Heart right ventricle (tissue), 16 donors: Measurements from ENCODE around the gene LCMT1. TPM values are rescaled to one million over a fixed set of nuclear protein-coding genes. Genes with fewer than 3 reads are reported as not detected.

Experiments
- ATAC-seq, 8 donors: fragments of 200-7000 bp; cut with Tn5 transposase; one replicate each; pipeline ENCODE4 v1.9.1; 2020; ENCODE audit warnings: mild to moderate bottlenecking in 8 of 8, moderate library complexity in 8 of 8, moderate number of reproducible peaks in 1 of 8
- DNase-seq, 2 donors: peaks; one replicate each; pipeline ENCODE4 v3.0.0-alpha.2; 2020
- H3K27ac ChIP-seq, 10 donors: fragments of 200-600 bp; sonication (generic) in 2 of 10; one replicate each; pipeline versions ENCODE4 v1.5.0 to v1.8.0; 2020 to 2022; ENCODE audit warnings: mild to moderate bottlenecking in 3 of 10
- H3K27me3 ChIP-seq, 7 donors: fragments of 200-600 bp; one replicate each; pipeline ENCODE4 v1.8.0; 2021 to 2022; ENCODE audit warnings: mild to moderate bottlenecking in 2 of 7
- H3K36me3 ChIP-seq, 9 donors: fragments of 200-600 bp; sonication (generic) in 1 of 9; one replicate each; pipeline versions ENCODE4 v1.5.0 to v1.8.0; 2020 to 2022; ENCODE audit warnings: mild to moderate bottlenecking in 2 of 9
- H3K4me1 ChIP-seq, 9 donors: fragments of 200-600 bp; sonication (generic) in 1 of 9; one replicate each; pipeline versions ENCODE4 v1.5.0 to v1.8.0; 2020 to 2022; ENCODE audit warnings: mild to moderate bottlenecking in 4 of 9
- H3K4me3 ChIP-seq, 10 donors: fragments of 200-600 bp; sonication (generic) in 2 of 10; one replicate each; pipeline versions ENCODE4 v1.5.0 to v1.8.0; 2020 to 2022; ENCODE audit warnings: mild to moderate bottlenecking in 7 of 10, moderate library complexity in 2 of 10
- H3K9me3 ChIP-seq, 11 donors: fragments of 200-600 bp in 10 of 11; sonication (generic) in 2 of 11; one replicate each; pipeline versions ENCODE4 v1.5.0 to v1.8.0; 2013 to 2022; ENCODE audit warnings: mild to moderate bottlenecking in 2 of 11, control low read depth in 1 of 11, moderate library complexity in 1 of 11
- WGBS, 2 donors: extraction: QIAGEN DNeasy Blood & Tissue Kit; methylation state at CpG; one replicate each; pipeline ENCODE4 v1.1.7; 2013; ENCODE audit warnings: inconsistent platforms in 1 of 2; 5-methylcytosine and 5-hydroxymethylcytosine counted together
- intact Hi-C, 10 donors: fragments of 100-400 bp; cut with DNase I; formaldehyde crosslinking; loops; one replicate each; pipeline versions ENCODE4 v1.11.1 to v1.14.2; 2022
- polyA plus RNA-seq, 2 donors: library from polyadenylated mRNA; stranded (reverse); fragments of 200-250 nt; gene quantifications; one replicate each; pipeline ENCODE4 v1.2.3, GENCODE V29; 2013
- total RNA-seq, 10 donors: library from RNA; stranded (reverse); fragmentation: NEBNext Ultra II Directional in 3 of 10; extraction: Animal tissue kit (Norgen Biotek cat#: 25700) in 3 of 10; gene quantifications; one replicate each; pipeline versions ENCODE4 v1.2.1 to v1.2.4, GENCODE V29; 2021 to 2023
- TF ChIP-seq, protein P1 (sequence below), 9 donors: fragments of 200-600 bp; sonication (generic) in 2 of 9; IDR thresholded peaks; one replicate each; pipeline versions ENCODE4 v1.5.0 to v1.8.0; 2021 to 2022; ENCODE audit warnings: antibody characterized with exemption in 9 of 9, mild to moderate bottlenecking in 5 of 9, moderate library complexity in 1 of 9
- donor health status: Arrhythmogenic right ventricular cardiomyopathy.
- donor health status: ischemic (EF 13 %, LVEDD 7.1; RV severe dilation, severe dysfunction).
- donor health status: healthy with polysubstance abuse.
- donor health status: DM: no; HTN: yes; CAD: no.
- donor health status: DM: no; HTN: no; CAD: no.
- donor health status: ischemic (EF 25% LVEDD 6.9; RV normal size, moderate dysfunction).
- donor health status: ischemic (EF 25% LVEDD 5.7; RV mildly dilated, moderate dysfunction).
- donor health status: healthy.
- donor health status: DM: yes; HTN: yes; CAD: no.
- donor health status: Ischemic cardiomyopathy.
- donor health status: ischemic (EF 35%, LVEDD 5.7; RV mildly dilated, moderate dysfunction).
- donor health status: nonischemic (EF 11% LVEDD 7.7; RV severe dilation, severe dysfunction).
- donor health status: DM: yes; HTN: yes; CAD: no.
- donor health status: PGD.
- donor health status: ischemic (EF 29% LVEDD 5.4; RV normal size, mild dysfunction).
- donor health status: nonischemic (EF 23%, LVEDD 6.1; RV moderate dilation, normal function).

The LCMT1 gene
- total and polyA plus RNA-seq, 12 donors: 36.2 to 49.1 (median 44.2) TPM

DNA sequence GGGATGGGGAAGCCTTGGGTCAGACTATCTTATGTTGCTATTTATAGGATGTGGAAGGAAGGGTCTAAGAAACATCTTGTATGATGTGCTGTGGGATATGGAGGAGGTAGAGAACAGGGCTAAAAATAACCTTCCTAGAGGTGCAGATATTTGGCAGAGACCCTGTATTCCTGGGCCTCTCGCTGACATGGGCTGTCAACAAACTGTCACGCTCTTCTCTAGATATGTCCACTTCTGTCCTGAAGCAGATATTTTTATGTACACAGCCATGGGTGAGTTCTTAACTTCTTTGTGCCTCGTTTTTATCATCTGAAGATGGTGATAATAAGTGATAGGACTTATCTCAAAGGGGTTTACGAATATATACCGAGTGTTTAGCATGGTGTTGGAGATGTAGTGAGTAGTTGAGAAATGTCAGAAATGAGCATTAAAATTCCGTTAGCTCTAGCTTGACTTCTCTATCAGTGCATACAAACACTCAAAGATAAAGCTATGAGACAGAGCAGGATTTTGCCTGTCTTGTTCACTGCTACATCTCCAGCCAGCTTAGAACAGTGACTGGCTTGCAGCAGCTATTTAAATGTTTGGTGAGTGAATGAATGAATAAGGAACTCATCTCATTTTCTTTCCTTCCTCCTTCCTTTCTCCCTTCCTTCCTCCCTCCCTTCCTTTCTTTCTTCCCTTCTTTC, 102.3 kb downstream of the LCMT1 start:
- Histone ChIP-seq H3K4me3 (no peak overlapping the region), H3K27ac (no peak overlapping the region), H3K9me3 (peaks cover 0 to 4% (median 0%) of the 10 kb centered on the region in 11 donors), H3K36me3 (no peaks in the 10 kb centered on the region), H3K27me3 (peaks cover 0 to 13% (median 0%) of the 10 kb centered on the region in 7 donors), H3K4me1 (no peaks in the 10 kb centered on the region)
- intact Hi-C loops: no loop called here
- TF ChIP-seq, protein P1, sequence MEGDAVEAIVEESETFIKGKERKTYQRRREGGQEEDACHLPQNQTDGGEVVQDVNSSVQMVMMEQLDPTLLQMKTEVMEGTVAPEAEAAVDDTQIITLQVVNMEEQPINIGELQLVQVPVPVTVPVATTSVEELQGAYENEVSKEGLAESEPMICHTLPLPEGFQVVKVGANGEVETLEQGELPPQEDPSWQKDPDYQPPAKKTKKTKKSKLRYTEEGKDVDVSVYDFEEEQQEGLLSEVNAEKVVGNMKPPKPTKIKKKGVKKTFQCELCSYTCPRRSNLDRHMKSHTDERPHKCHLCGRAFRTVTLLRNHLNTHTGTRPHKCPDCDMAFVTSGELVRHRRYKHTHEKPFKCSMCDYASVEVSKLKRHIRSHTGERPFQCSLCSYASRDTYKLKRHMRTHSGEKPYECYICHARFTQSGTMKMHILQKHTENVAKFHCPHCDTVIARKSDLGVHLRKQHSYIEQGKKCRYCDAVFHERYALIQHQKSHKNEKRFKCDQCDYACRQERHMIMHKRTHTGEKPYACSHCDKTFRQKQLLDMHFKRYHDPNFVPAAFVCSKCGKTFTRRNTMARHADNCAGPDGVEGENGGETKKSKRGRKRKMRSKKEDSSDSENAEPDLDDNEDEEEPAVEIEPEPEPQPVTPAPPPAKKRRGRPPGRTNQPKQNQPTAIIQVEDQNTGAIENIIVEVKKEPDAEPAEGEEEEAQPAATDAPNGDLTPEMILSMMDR (IDR thresholded peaks at IDR 0.05): no peak
- 11 to 18% methylated on average over 6 of the region's 6 CpGs for WGBS, 2 donors
- no peak for DNase-seq
- ATAC-seq: peak in 6 of 8 donors; percentile 47 to 88 (median 82)

DNA sequence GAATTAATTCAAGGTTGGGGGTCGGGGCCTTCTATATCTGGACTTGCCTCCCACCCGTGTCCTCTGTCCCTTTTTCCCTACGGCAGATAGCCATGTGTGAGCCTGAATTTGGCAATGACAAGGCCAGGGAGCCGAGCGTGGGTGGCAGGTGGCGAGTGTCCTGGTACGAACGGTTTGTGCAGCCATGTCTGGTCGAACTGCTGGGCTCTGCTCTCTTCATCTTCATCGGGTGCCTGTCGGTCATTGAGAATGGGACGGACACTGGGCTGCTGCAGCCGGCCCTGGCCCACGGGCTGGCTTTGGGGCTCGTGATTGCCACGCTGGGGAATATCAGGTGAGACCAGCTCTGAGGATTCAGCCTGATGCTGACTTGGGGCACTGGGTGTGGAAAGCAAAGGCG, 105.6 kb downstream of the LCMT1 start:
- TF ChIP-seq, protein P1 (IDR thresholded peaks at IDR 0.05): no peak

DNA sequence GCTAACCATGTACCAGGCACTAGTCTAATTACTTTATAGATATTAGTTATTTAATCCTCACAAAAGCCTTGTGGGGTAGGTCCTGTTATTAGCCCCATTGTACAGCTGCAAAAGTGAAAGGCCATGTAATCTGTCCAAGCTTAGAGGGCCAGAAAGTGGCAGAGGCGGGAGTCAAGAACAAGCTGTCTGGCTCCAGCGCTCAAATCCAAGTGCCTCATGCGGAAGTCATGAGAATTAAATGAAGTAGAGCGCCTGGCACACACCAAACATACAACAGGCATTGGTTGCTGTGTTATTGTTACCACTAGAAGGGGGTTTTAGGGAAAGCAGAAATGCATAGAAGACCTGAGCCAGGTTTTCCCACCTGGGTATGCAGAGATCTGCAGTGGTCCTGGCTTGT, 106.4 kb downstream of the LCMT1 start:
- no peaks in the 10 kb centered on the region for H3K4me1 ChIP-seq
- no peaks in the 10 kb centered on the region for H3K36me3 ChIP-seq
- H3K9me3 ChIP-seq: peaks cover 0 to 2% (median 0%) of the 10 kb centered on the region in 11 donors
- ATAC-seq (no peak), DNase-seq (no peak)
- H3K27me3 ChIP-seq: peaks cover 0 to 13% (median 0%) of the 10 kb centered on the region in 7 donors
- intact Hi-C loops: no loop called here
- TF ChIP-seq, protein P1 (IDR thresholded peaks at IDR 0.05): no peak
- H3K27ac ChIP-seq: no peak overlapping the region
- H3K4me3 ChIP-seq: no peak overlapping the region
- WGBS, 2 donors: 88% methylated on average over 4 of the region's 4 CpGs

More for the DNA sequence above, 105.6 kb downstream of the LCMT1 start:
- intact Hi-C loops: no loop called here
- Histone ChIP-seq H3K36me3 (no peaks in the 10 kb centered on the region), H3K4me3 (no peak overlapping the region), H3K27ac (no peak overlapping the region), H3K9me3 (peaks cover 0 to 4% (median 0%) of the 10 kb centered on the region in 11 donors), H3K4me1 (no peaks in the 10 kb centered on the region), H3K27me3 (peaks cover 0 to 13% (median 0%) of the 10 kb centered on the region in 7 donors)
- WGBS, 2 donors: 82 to 87% methylated on average over 17 of the region's 17 CpGs
- DNase-seq (no peak), ATAC-seq (no peak)

- DNase-seq: no peak
- H3K27me3 ChIP-seq: peaks cover 0 to 13% (median 0%) of the 10 kb centered on the region in 7 donors
- TF ChIP-seq, protein P1 (IDR thresholded peaks at IDR 0.05): no peak
- no peak overlapping the region for H3K4me3 ChIP-seq
- no peak overlapping the region for H3K27ac ChIP-seq
- H3K4me1 ChIP-seq: no peaks in the 10 kb centered on the region
- no peaks in the 10 kb centered on the region for H3K36me3 ChIP-seq
- intact Hi-C loops: no loop called here
- H3K9me3 ChIP-seq: no peaks in the 10 kb centered on the region
- 92 to 93% methylated on average over 3 of the region's 3 CpGs for WGBS, 2 donors
- ATAC-seq: no peak
Observed at GRCh38 chr16:25219070-25219737, 107.7 kb downstream of the LCMT1 start.
